GM18907 (cell line): ENCODE measurements around the gene POLR2B.

Experiments used
- ATAC-seq: cut with Tn5 transposase; IDR thresholded peaks from one replicate; pipeline ENCODE4 v1.9.1; 2021; ENCODE audit warnings: mild to moderate bottlenecking, moderate library complexity; ENCODE audit not compliant: unreplicated experiment

Gene POLR2B

GRCh38 chr4:57078685-57079521 lies 100.2 kb downstream of the POLR2B start:
- ATAC-seq, result no peak
